ENCODE data around the gene CDK4. TPM values are rescaled to one million over a fixed set of nuclear protein-coding genes. Genes with fewer than 3 reads are reported as not detected.

CDK4 gene
- total and polyA plus RNA-seq, 2 donors: 38.5 to 96.8 TPM

DNA sequence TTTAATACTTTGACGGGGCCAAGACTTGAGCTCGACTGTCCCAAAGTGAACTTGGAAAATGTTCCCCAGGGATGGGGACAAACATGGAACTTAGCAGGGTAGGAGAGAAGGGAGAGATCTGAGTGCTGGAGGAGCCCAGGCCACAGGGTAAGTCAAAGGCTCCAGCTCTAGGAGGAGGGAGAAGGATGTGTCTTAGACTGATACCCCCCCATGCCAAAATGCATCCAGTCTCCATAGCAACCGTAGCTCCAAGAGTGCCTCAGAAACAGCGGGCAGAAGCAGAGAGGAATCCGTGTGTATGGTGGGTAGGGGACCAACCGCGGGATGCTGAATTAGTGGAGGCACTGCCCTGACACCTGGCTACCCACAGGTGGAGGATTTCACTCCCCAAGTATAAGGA lies 12.7 kb downstream of the CDK4 start:
- H3K36me3 ChIP-seq (ENCODE audit: control insufficient read depth in 2 of 2, insufficient read depth in 2 of 2, low read length in 1 of 2): peaks cover 18 to 34% of the 10 kb centered on the region in 2 donors
- no peaks in the 10 kb centered on the region for H3K9me3 ChIP-seq (ENCODE audit: control insufficient read depth in 2 of 2, insufficient read depth in 1 of 2, low read length in 1 of 2)
- H3K27me3 ChIP-seq (ENCODE audit: control insufficient read depth in 2 of 2, insufficient read depth in 1 of 2, low read length in 1 of 2): peaks cover 0 to 24% of the 10 kb centered on the region in 2 donors
- H3K4me3 ChIP-seq (ENCODE audit: low read length in 2 of 2): no peak overlapping the region
- no peak for DNase-seq (ENCODE audit: low read depth in 6 of 9, low spot score in 9 of 9)
- H3K27ac ChIP-seq (ENCODE audit: low read depth in 1 of 2, low read length in 1 of 2): no peak overlapping the region
- peaks cover 26 to 48% of the 10 kb centered on the region in 2 donors for H3K4me1 ChIP-seq (ENCODE audit: control insufficient read depth in 2 of 2, insufficient read depth in 2 of 2, low read length in 2 of 2)
- 89% methylated on average over 7 of the region's 7 CpGs for WGBS

DNA sequence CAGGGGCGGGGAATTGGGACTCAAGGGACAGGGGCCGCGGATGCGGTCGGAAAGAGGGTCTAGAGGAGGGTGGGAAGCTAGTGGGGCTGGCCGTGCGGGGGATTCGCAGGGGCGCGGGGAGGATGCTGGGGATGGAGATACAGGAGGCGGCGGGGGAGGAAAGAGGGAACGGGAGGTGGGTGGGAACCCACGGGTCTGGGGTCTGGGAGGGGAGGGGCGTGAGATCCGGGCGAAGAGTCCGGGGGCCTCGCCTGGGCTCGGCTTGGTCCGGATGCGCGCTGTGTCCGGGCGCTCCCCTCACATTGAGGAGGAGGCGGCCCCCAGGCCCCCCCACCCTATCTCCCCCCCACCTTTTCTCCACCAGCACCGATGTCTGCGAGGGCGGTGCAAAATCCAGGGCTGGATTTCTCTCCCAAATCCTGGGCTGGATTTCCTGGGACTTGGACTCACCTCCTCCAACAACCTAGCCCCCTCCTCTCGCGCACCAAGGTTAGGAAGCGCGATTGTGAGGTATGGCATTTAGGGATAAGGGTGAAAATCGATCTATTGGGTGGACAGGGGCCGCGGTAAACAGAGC lies 13.4 kb downstream of the CDK4 start, which contains the start of gene AGAP2:
Gene AGAP2 (minus strand): TSS at position 82 of the 577 bp plus-strand sequence. CDS start 496 bp downstream, outside the sequence.
- Histone ChIP-seq H3K9me3 (ENCODE audit: control insufficient read depth in 2 of 2, insufficient read depth in 1 of 2, low read length in 1 of 2) (no peaks in the 10 kb centered on the region), H3K36me3 (ENCODE audit: control insufficient read depth in 2 of 2, insufficient read depth in 2 of 2, low read length in 1 of 2) (peaks cover 24 to 40% of the 10 kb centered on the region in 2 donors), H3K4me1 (ENCODE audit: control insufficient read depth in 2 of 2, insufficient read depth in 2 of 2, low read length in 2 of 2) (peaks cover 22 to 42% of the 10 kb centered on the region in 2 donors), H3K4me3 (ENCODE audit: low read length in 2 of 2) (no peak within 1 kb of the TSS), H3K27ac (ENCODE audit: low read depth in 1 of 2, low read length in 1 of 2) (no peak within 1 kb of the TSS), H3K27me3 (ENCODE audit: control insufficient read depth in 2 of 2, insufficient read depth in 1 of 2, low read length in 1 of 2) (peaks cover 0 to 22% of the 10 kb centered on the region in 2 donors)
- DNase-seq (ENCODE audit: low read depth in 6 of 9, low spot score in 9 of 9): no peak
- WGBS: 89% methylated on average over 36 of the region's 36 CpGs

DNA sequence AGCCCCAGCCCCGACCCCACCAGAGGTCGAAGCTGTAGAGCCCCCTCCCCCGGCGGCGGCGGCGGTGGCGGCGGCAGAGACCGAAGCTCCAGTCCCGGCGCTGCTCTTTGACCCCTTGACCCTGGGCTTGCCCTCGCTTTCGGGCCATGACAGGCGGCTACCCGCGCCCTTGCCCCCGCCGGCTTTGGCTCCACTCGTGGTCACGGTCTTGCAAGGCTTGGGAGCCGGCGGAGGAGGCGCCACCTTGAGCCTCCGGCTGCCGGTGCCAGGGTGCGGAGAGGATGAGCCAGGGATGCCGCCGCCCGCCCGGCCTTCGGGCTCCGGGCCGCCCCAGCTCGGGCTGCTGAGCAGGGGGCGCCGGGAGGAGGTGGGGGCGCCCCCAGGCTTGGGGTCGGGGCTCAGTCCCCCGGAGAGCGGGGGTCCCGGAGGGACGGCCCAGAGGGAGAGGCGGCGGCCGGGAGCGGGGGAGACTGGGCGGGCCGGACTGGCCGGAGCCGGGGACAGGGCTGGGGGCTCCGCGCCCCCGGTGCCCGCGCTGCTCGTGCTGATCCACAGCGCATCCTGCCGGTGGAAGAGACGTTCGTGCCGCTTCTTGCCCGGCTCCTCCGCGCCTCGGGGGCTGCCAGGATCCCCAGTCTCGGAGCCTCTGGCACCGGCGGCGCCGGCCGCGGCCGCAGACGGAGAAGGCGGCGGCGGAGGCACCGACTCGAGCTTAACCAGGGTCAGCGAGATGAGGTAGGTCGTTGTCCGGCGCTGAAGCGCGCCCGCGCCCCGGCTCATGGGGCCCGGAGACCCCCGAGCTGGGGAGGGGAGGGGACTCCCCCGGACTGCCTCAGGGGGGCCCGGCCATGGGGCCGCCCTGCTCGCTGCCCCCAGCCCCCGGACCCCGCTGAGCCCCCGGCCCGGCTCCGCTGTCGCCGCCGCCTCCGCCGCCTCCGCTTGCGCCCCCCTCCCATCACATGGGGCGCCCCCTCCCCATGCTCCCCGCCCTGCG lies 14.3 kb downstream of the CDK4 start:
- no peak for DNase-seq (ENCODE audit: low read depth in 6 of 9, low spot score in 9 of 9)
- Histone ChIP-seq H3K4me3 (ENCODE audit: low read length in 2 of 2) (no peak overlapping the region), H3K36me3 (ENCODE audit: control insufficient read depth in 2 of 2, insufficient read depth in 2 of 2, low read length in 1 of 2) (peaks cover 30 to 50% of the 10 kb centered on the region in 2 donors), H3K4me1 (ENCODE audit: control insufficient read depth in 2 of 2, insufficient read depth in 2 of 2, low read length in 2 of 2) (peaks cover 22 to 42% of the 10 kb centered on the region in 2 donors), H3K9me3 (ENCODE audit: control insufficient read depth in 2 of 2, insufficient read depth in 1 of 2, low read length in 1 of 2) (no peaks in the 10 kb centered on the region), H3K27me3 (ENCODE audit: control insufficient read depth in 2 of 2, insufficient read depth in 1 of 2, low read length in 1 of 2) (peaks cover 0 to 22% of the 10 kb centered on the region in 2 donors), H3K27ac (ENCODE audit: low read depth in 1 of 2, low read length in 1 of 2) (no peak overlapping the region)
- WGBS: 94% methylated on average over 110 of the region's 110 CpGs

DNA sequence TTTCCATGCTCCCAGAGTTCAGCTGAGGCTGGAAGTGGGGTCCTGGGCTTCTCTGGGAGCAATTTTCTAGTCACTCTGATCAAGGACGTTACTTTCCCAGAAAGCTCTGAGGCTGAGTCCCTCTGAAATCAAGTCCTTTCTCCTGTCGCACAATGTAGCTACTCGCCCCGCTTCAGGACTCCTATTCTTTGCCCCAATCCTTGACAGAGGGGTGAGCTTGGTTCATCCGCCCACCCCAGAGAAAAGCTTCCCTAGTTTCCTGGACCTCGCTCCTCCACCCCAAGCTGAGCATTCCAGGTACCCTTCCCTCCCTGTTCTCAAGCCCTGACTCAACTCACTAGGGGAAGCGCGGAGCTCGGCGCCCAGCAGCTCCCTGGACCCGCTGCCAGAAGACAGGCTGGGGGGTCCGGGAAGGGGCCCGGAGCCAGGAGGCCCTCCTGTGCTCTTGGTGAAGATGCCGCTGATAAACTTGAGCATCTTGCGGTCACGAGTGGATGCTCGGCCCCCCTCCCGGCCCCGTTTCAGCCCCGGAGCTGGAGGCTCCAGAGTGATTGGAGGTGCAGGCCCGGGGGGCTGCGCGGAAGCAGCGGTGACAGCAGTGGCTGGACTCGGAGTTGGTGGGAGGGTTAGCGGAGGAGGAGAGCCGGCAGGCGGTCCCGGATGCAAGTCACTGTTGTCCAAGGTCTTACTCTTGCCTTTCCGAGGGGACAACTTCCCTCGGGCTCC lies 15.2 kb downstream of the CDK4 start:
- peaks cover 17 to 35% of the 10 kb centered on the region in 2 donors for H3K4me1 ChIP-seq (ENCODE audit: control insufficient read depth in 2 of 2, insufficient read depth in 2 of 2, low read length in 2 of 2)
- WGBS: 92% methylated on average over 31 of the region's 31 CpGs
- peaks cover 0 to 22% of the 10 kb centered on the region in 2 donors for H3K27me3 ChIP-seq (ENCODE audit: control insufficient read depth in 2 of 2, insufficient read depth in 1 of 2, low read length in 1 of 2)
- no peak overlapping the region for H3K27ac ChIP-seq (ENCODE audit: low read depth in 1 of 2, low read length in 1 of 2)
- H3K36me3 ChIP-seq (ENCODE audit: control insufficient read depth in 2 of 2, insufficient read depth in 2 of 2, low read length in 1 of 2): peaks cover 39 to 58% of the 10 kb centered on the region in 2 donors
- no peak overlapping the region for H3K4me3 ChIP-seq (ENCODE audit: low read length in 2 of 2)
- no peaks in the 10 kb centered on the region for H3K9me3 ChIP-seq (ENCODE audit: control insufficient read depth in 2 of 2, insufficient read depth in 1 of 2, low read length in 1 of 2)
- no peak for DNase-seq (ENCODE audit: low read depth in 6 of 9, low spot score in 9 of 9)

DNA sequence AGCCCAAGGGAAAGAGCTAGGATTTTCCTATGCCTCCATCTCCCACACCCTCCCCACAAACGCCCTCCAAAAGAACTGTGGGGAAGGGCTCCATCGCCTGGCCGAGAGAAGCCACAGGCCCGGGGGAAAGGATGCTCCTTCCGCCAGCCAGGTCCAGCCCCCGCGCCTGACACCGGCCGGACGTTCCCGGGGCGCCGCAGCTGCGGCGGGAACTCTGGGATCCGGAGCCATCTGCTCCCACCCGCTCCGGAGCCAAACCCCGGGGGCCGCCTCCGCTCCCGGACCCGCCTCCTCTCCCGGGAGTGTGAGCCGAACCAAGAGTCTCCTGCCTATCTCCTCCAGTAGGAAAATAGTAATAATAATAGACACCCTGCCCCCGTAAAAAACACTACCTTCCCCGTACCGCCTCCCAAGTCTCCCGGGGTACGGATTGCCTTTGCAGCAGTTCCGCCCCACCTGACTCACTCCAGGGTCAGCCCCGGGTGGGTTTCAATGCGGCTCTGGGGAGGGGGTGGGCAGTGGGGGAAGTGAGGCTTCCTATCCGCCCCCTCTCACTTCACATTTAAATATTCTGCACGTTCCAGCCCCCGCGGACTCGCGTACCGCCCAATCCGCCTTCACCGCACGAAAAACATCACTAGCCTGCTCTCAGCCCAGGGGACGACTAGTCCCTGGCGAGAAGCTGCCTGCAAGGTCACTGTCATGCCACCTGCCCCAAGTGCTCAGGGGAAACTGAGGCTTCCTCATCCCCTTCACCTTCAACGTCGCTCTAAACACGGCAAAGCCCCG lies 16.0 kb downstream of the CDK4 start:
- peaks cover 0 to 22% of the 10 kb centered on the region in 2 donors for H3K27me3 ChIP-seq (ENCODE audit: control insufficient read depth in 2 of 2, insufficient read depth in 1 of 2, low read length in 1 of 2)
- no peak overlapping the region for H3K27ac ChIP-seq (ENCODE audit: low read depth in 1 of 2, low read length in 1 of 2)
- H3K4me3 ChIP-seq (ENCODE audit: low read length in 2 of 2): no peak overlapping the region
- no peak for DNase-seq (ENCODE audit: low read depth in 6 of 9, low spot score in 9 of 9)
- H3K9me3 ChIP-seq (ENCODE audit: control insufficient read depth in 2 of 2, insufficient read depth in 1 of 2, low read length in 1 of 2): no peaks in the 10 kb centered on the region
- peaks cover 46 to 66% of the 10 kb centered on the region in 2 donors for H3K36me3 ChIP-seq (ENCODE audit: control insufficient read depth in 2 of 2, insufficient read depth in 2 of 2, low read length in 1 of 2)
- peaks cover 13 to 27% of the 10 kb centered on the region in 2 donors for H3K4me1 ChIP-seq (ENCODE audit: control insufficient read depth in 2 of 2, insufficient read depth in 2 of 2, low read length in 2 of 2)
- 95% methylated on average over 49 of the region's 49 CpGs for WGBS

DNA sequence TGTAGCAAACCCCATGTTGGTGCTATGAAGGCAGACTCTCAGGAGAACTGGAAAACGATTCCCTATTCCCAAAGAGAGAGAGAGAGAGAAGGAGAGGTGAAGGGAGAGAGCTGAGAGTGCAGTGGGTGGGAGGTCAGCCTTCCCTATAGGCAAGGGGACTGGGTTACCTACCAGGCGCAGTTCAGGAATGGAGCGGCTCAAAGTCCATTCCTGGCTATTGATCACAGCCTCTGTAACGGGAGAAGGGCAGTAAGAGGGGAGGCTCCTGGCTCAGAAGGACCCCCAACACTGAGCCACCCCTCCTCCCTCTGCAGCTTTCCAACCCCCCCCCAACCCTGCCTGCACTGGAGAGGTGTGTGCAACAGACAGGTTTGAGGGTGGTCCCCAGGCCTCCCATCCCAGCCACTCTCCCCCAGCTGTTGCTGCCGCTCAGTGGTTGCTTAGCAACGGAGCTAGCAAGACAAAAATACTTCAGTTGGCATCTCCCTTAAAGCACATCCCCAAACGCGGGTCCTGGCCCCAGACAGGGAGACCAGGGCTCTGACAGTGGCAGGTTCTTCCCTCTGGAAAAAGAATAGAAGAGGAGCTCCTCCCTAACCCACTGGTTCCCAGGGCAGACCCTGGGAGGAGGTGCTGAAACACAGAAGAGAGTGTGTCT lies 16.8 kb downstream of the CDK4 start:
- Histone ChIP-seq H3K36me3 (ENCODE audit: control insufficient read depth in 2 of 2, insufficient read depth in 2 of 2, low read length in 1 of 2) (peaks cover 54 to 74% of the 10 kb centered on the region in 2 donors), H3K27me3 (ENCODE audit: control insufficient read depth in 2 of 2, insufficient read depth in 1 of 2, low read length in 1 of 2) (peaks cover 0 to 22% of the 10 kb centered on the region in 2 donors), H3K27ac (ENCODE audit: low read depth in 1 of 2, low read length in 1 of 2) (no peak overlapping the region), H3K4me3 (ENCODE audit: low read length in 2 of 2) (no peak overlapping the region), H3K4me1 (ENCODE audit: control insufficient read depth in 2 of 2, insufficient read depth in 2 of 2, low read length in 2 of 2) (peaks cover 5 to 19% of the 10 kb centered on the region in 2 donors), H3K9me3 (ENCODE audit: control insufficient read depth in 2 of 2, insufficient read depth in 1 of 2, low read length in 1 of 2) (no peaks in the 10 kb centered on the region)
- 89% methylated on average over 8 of the region's 8 CpGs for WGBS
- no peak for DNase-seq (ENCODE audit: low read depth in 6 of 9, low spot score in 9 of 9)

DNA sequence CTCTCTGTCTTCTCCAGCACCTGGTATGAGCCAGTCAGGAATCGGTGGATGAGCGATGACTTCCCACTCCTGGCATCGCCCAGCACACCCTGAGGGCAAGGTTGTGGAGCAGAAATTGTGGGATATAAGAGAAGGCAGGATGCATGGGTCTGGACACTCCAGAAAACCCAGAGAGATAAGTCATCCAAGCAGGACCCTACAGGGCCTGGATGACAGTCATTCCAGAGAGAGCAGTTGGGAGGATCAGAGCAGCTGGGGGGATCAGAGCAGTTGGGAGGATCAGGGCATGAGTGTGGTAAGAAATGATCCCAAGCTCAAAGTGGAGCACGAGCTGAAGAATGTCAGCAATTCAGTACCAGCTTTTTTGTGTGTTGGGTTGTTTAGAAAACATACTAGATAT lies 17.5 kb downstream of the CDK4 start:
- Histone ChIP-seq H3K36me3 (ENCODE audit: control insufficient read depth in 2 of 2, insufficient read depth in 2 of 2, low read length in 1 of 2) (peaks cover 57 to 77% of the 10 kb centered on the region in 2 donors), H3K9me3 (ENCODE audit: control insufficient read depth in 2 of 2, insufficient read depth in 1 of 2, low read length in 1 of 2) (no peaks in the 10 kb centered on the region), H3K27me3 (ENCODE audit: control insufficient read depth in 2 of 2, insufficient read depth in 1 of 2, low read length in 1 of 2) (peaks cover 0 to 22% of the 10 kb centered on the region in 2 donors), H3K4me1 (ENCODE audit: control insufficient read depth in 2 of 2, insufficient read depth in 2 of 2, low read length in 2 of 2) (peaks cover 2 to 12% of the 10 kb centered on the region in 2 donors), H3K4me3 (ENCODE audit: low read length in 2 of 2) (no peak overlapping the region), H3K27ac (ENCODE audit: low read depth in 1 of 2, low read length in 1 of 2) (no peak overlapping the region)
- 96% methylated on average over 4 of the region's 4 CpGs for WGBS
- DNase-seq (ENCODE audit: low read depth in 6 of 9, low spot score in 9 of 9): no peak

DNA sequence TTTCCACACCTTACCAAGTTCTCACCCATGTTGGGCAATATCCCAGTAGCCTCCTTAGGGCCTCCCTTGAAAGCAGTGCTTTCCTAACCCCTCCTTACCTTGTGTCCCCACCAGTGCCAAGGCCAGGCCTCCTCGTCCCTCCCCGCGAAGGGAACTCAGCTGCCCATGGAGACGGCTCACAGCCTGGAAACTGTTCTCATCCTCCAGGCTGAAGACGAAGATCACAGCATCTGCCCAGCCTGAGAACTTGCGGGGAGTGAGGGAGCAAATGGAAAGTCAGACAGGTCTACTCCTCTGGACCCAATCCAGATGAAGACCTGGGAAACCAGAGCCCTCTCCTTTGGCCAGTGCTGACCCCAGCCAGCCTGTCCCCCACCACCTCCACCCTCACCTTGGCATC lies 18.2 kb downstream of the CDK4 start:
- peaks cover 60 to 77% of the 10 kb centered on the region in 2 donors for H3K36me3 ChIP-seq (ENCODE audit: control insufficient read depth in 2 of 2, insufficient read depth in 2 of 2, low read length in 1 of 2)
- WGBS: 97% methylated on average over 6 of the region's 6 CpGs
- peaks cover 0 to 5% of the 10 kb centered on the region in 2 donors for H3K4me1 ChIP-seq (ENCODE audit: control insufficient read depth in 2 of 2, insufficient read depth in 2 of 2, low read length in 2 of 2)
- H3K27ac ChIP-seq (ENCODE audit: low read depth in 1 of 2, low read length in 1 of 2): no peak overlapping the region
- no peak for DNase-seq (ENCODE audit: low read depth in 6 of 9, low spot score in 9 of 9)
- H3K9me3 ChIP-seq (ENCODE audit: control insufficient read depth in 2 of 2, insufficient read depth in 1 of 2, low read length in 1 of 2): no peaks in the 10 kb centered on the region
- no peak overlapping the region for H3K4me3 ChIP-seq (ENCODE audit: low read length in 2 of 2)
- H3K27me3 ChIP-seq (ENCODE audit: control insufficient read depth in 2 of 2, insufficient read depth in 1 of 2, low read length in 1 of 2): peaks cover 0 to 16% of the 10 kb centered on the region in 2 donors

Measured in thymus (tissue), 11 donors.